ENCODE data around the gene GSG1.

The GSG1 gene

DNA sequence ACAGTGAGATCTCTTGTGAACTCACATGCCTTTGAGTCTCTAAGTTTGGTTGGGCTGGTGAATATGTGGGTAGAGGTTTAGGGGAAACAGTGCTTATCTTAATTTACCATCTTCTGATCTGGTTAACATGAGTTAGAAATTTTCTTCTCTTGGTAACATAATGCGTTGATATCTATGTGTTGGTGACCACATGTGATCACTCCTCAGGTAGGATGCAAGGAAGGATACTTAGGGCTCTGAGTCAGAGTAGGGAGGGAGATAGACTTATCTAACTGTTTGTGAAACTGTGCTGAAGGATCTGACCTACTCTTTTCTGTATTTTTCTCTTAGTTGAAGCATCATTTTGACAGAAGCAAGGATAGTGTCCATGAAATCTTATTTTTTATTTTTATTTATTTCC lies 36.1 kb downstream of the GSG1 start:
- DNase-seq (ENCODE audit: low spot score) (no peak), ATAC-seq (ENCODE audit: low read depth) (no peak)
- Histone ChIP-seq H3K27ac (ENCODE audit: poor library complexity, severe bottlenecking) (no peak overlapping the region), H3K9me3 (ENCODE audit: severe bottlenecking) (no peaks in the 10 kb centered on the region), H3K27me3 (ENCODE audit: insufficient read depth, poor library complexity, severe bottlenecking) (no peaks in the 10 kb centered on the region), H3K4me3 (ENCODE audit: severe bottlenecking) (no peak overlapping the region), H3K36me3 (ENCODE audit: low read depth) (no peaks in the 10 kb centered on the region), H3K4me1 (ENCODE audit: insufficient read depth, poor library complexity, severe bottlenecking) (peaks cover 3% of the 10 kb centered on the region)
- TF ChIP-seq, protein P1, sequence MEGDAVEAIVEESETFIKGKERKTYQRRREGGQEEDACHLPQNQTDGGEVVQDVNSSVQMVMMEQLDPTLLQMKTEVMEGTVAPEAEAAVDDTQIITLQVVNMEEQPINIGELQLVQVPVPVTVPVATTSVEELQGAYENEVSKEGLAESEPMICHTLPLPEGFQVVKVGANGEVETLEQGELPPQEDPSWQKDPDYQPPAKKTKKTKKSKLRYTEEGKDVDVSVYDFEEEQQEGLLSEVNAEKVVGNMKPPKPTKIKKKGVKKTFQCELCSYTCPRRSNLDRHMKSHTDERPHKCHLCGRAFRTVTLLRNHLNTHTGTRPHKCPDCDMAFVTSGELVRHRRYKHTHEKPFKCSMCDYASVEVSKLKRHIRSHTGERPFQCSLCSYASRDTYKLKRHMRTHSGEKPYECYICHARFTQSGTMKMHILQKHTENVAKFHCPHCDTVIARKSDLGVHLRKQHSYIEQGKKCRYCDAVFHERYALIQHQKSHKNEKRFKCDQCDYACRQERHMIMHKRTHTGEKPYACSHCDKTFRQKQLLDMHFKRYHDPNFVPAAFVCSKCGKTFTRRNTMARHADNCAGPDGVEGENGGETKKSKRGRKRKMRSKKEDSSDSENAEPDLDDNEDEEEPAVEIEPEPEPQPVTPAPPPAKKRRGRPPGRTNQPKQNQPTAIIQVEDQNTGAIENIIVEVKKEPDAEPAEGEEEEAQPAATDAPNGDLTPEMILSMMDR (IDR thresholded peaks at IDR 0.05; ENCODE audit: poor library complexity, severe bottlenecking): no peak

DNA sequence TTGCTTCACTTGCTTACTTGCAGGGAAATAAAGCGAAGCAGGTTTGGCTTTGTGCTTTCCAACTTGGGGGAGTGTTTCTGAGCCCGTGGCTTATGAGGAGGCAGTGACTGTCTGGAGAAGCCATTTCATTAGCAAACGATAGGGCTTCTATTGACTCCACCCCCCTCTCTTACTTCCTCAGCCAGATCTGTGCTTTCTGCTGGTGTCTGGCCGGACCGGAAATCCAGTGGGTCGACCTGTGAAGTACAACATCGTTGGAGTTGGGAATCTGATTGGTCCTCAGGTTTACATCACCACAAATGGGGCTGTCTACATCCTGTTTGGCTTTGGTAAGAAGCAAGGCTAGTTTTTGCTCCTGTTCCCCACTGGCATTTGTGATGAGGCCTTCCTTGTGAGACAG lies 37.0 kb downstream of the GSG1 start:
- TF ChIP-seq, protein P1 (IDR thresholded peaks at IDR 0.05; ENCODE audit: poor library complexity, severe bottlenecking): no peak
- Histone ChIP-seq H3K4me1 (ENCODE audit: insufficient read depth, poor library complexity, severe bottlenecking) (peaks cover 1% of the 10 kb centered on the region), H3K27ac (ENCODE audit: poor library complexity, severe bottlenecking) (no peak overlapping the region), H3K27me3 (ENCODE audit: insufficient read depth, poor library complexity, severe bottlenecking) (no peaks in the 10 kb centered on the region), H3K36me3 (ENCODE audit: low read depth) (no peaks in the 10 kb centered on the region), H3K4me3 (ENCODE audit: severe bottlenecking) (no peak overlapping the region), H3K9me3 (ENCODE audit: severe bottlenecking) (no peaks in the 10 kb centered on the region)
- no peak for DNase-seq (ENCODE audit: low spot score)
- no peak for ATAC-seq (ENCODE audit: low read depth)

DNA sequence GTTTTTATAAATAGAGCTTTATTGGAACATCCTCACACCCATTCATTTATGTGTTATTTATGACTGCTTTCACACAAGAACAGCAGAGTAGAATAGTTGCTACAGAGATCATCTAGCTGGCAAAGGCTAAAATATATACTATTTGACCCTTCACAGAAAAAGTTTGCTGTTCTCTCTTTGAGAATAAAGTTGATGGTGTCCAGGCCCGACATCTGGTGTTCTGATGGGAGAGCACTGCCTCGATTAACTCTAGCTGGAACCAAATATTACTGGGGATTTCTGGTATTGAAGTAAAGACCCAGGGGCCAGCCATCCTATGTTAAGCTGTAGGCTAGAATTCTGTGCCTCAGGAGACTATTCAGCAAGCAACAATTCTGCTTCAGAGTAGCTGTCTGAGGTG lies 37.5 kb downstream of the GSG1 start:
- Histone ChIP-seq H3K27me3 (ENCODE audit: insufficient read depth, poor library complexity, severe bottlenecking) (no peaks in the 10 kb centered on the region), H3K9me3 (ENCODE audit: severe bottlenecking) (no peaks in the 10 kb centered on the region), H3K27ac (ENCODE audit: poor library complexity, severe bottlenecking) (no peak overlapping the region), H3K4me1 (ENCODE audit: insufficient read depth, poor library complexity, severe bottlenecking) (no peaks in the 10 kb centered on the region), H3K4me3 (ENCODE audit: severe bottlenecking) (no peak overlapping the region), H3K36me3 (ENCODE audit: low read depth) (no peaks in the 10 kb centered on the region)
- TF ChIP-seq, protein P1 (IDR thresholded peaks at IDR 0.05; ENCODE audit: poor library complexity, severe bottlenecking): no peak
- no peak for DNase-seq (ENCODE audit: low spot score)
- ATAC-seq (ENCODE audit: low read depth): no peak

DNA sequence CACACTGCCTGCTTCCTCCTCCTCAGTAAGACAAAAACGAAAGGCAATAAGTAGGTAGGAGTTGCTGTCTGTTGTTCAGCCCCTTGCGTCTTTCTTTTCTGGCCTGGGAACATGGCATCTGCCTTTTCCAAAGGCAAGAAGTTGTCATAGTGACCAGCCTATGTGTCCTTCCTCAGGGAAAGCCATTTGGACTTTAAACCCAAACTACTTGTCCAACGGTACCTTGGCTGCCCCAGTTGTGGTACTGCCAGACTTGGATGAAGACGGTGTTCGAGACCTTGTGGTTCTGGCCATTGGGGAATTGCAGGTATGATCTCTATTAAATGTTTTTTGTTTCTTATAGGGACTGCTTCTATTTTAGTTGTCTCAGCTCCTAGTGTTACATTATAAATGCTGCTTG lies 40.8 kb downstream of the GSG1 start:
- Histone ChIP-seq H3K4me3 (ENCODE audit: severe bottlenecking) (no peak overlapping the region), H3K9me3 (ENCODE audit: severe bottlenecking) (no peaks in the 10 kb centered on the region), H3K27me3 (ENCODE audit: insufficient read depth, poor library complexity, severe bottlenecking) (no peaks in the 10 kb centered on the region), H3K4me1 (ENCODE audit: insufficient read depth, poor library complexity, severe bottlenecking) (no peaks in the 10 kb centered on the region), H3K36me3 (ENCODE audit: low read depth) (no peaks in the 10 kb centered on the region), H3K27ac (ENCODE audit: poor library complexity, severe bottlenecking) (no peak overlapping the region)
- ATAC-seq (ENCODE audit: low read depth) (no peak), DNase-seq (ENCODE audit: low spot score) (no peak)
- TF ChIP-seq, protein P1 (IDR thresholded peaks at IDR 0.05; ENCODE audit: poor library complexity, severe bottlenecking): no peak

DNA sequence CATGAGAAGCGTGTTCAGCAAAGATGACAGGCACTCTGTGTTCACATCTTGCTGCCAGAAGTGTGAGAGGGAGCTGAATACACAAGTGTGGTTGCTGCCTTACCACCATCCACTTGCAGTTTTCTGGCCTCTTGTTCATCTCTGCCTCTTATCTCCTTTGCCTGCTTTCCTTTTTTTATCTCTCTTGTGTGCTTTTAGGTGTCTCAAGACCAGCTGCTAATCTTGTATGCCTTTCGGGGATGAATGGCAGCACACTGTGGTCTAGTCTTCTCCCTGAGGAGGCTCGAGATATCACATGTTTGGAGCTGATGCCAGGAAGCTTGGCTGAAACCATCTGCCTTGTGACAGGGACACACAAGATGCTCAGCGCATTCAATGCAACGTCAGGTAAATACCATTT lies 42.1 kb downstream of the GSG1 start:
- TF ChIP-seq, protein P1 (IDR thresholded peaks at IDR 0.05; ENCODE audit: poor library complexity, severe bottlenecking): no peak
- Histone ChIP-seq H3K27ac (ENCODE audit: poor library complexity, severe bottlenecking) (no peak overlapping the region), H3K4me3 (ENCODE audit: severe bottlenecking) (no peak overlapping the region), H3K36me3 (ENCODE audit: low read depth) (no peaks in the 10 kb centered on the region), H3K9me3 (ENCODE audit: severe bottlenecking) (no peaks in the 10 kb centered on the region), H3K4me1 (ENCODE audit: insufficient read depth, poor library complexity, severe bottlenecking) (no peaks in the 10 kb centered on the region), H3K27me3 (ENCODE audit: insufficient read depth, poor library complexity, severe bottlenecking) (no peaks in the 10 kb centered on the region)
- ATAC-seq (ENCODE audit: low read depth) (no peak), DNase-seq (ENCODE audit: low spot score) (no peak)

All from RWPE2 (cell line).